ENCODE measurements around the gene FCN1. TPM values are rescaled to one million over a fixed set of nuclear protein-coding genes. Genes with fewer than 3 reads are reported as not detected.

Gene FCN1
- total RNA-seq, 2 experiments from 2014 or later = not detected

- POLR2A ChIA-PET = no interaction called here
- CTCF ChIA-PET = no interaction called here
These were observed 36.4 kb downstream of the FCN1 start for GRCh38 chr9:134881313-134881670.

- ChIA-PET CTCF (no interaction called here), POLR2A (no interaction called here)
These were observed 37.0 kb downstream of the FCN1 start, which contains the start of gene FCN2 for GRCh38 chr9:134880484-134881312. Gene FCN2, plus strand, starts transcription at chr9:134880810. Its CDS starts 12 bp downstream, at chr9:134880822.

- ChIA-PET POLR2A (no interaction called here), CTCF (no interaction called here)
These were observed 37.8 kb downstream of the FCN1 start for GRCh38 chr9:134879664-134880483.

- CTCF ChIA-PET = no interaction called here
- POLR2A ChIA-PET = no interaction called here
These were observed 40.2 kb downstream of the FCN1 start for GRCh38 chr9:134877541-134877940.

GRCh38 chr9:134875371-134875770, 42.3 kb downstream of the FCN1 start:
- CTCF ChIA-PET = no interaction called here
- POLR2A ChIA-PET = no interaction called here

GRCh38 chr9:134872482-134873231, 45.1 kb downstream of the FCN1 start:
- ChIA-PET POLR2A (no interaction called here), CTCF (no interaction called here)

GRCh38 chr9:134871697-134872340, 45.9 kb downstream of the FCN1 start:
- CTCF ChIA-PET = no interaction called here
- POLR2A ChIA-PET = no interaction called here

- ChIA-PET CTCF (no interaction called here), POLR2A (no interaction called here)
These were observed 46.7 kb downstream of the FCN1 start for GRCh38 chr9:134870746-134871662.

GRCh38 chr9:134870301-134870694, 47.4 kb downstream of the FCN1 start:
- ChIA-PET POLR2A (no interaction called here), CTCF (no interaction called here)

GRCh38 chr9:134869554-134870300, 48.0 kb downstream of the FCN1 start:
- POLR2A ChIA-PET = no interaction called here
- CTCF ChIA-PET = no interaction called here

GRCh38 chr9:134868751-134869553, 48.8 kb downstream of the FCN1 start:
- ChIA-PET CTCF (no interaction called here), POLR2A (no interaction called here)

GRCh38 chr9:134867917-134868750, 49.6 kb downstream of the FCN1 start:
- CTCF ChIA-PET = no interaction called here
- POLR2A ChIA-PET = no interaction called here

GRCh38 chr9:134864821-134865190, 52.9 kb downstream of the FCN1 start:
- ChIA-PET CTCF (no interaction called here), POLR2A (no interaction called here)

- ChIA-PET POLR2A (no interaction called here), CTCF (no interaction called here)
These were observed 53.5 kb downstream of the FCN1 start for GRCh38 chr9:134863941-134864820.

GRCh38 chr9:134863306-134863902, 54.3 kb downstream of the FCN1 start:
- CTCF ChIA-PET = no interaction called here
- POLR2A ChIA-PET = no interaction called here
